HL-60/S4 (cell line): ENCODE results near the gene SUV39H2.
"Not testable (repeated sequence)": the region's sequence is repeated elsewhere in the genome, so short reads cannot be mapped to it uniquely, and the experiment has no call there.

Experiments used
- in situ Hi-C: fragments of 300-500 bp; cut with MboI; formaldehyde crosslinking; loops from 2 replicates; pipeline ENCODE4 v1.14.3; 2022; ENCODE audit warnings: low sequenced_read_pairs

The SUV39H2 gene

GRCh38 chr10:14875941-14876340 is 2.7 kb upstream of the SUV39H2 start:
- in situ Hi-C loops, result no loop called here

GRCh38 chr10:14876764-14877163 is 1.9 kb upstream of the SUV39H2 start:
- in situ Hi-C loops, result no loop called here

- in situ Hi-C loops, result no loop called here
These were observed 660 bp downstream of the SUV39H2 start for GRCh38 chr10:14879124-14879927.

GRCh38 chr10:14879928-14880193 is 1.2 kb downstream of the SUV39H2 start:
- in situ Hi-C loops, result no loop called here

GRCh38 chr10:14880229-14880628 is 1.6 kb downstream of the SUV39H2 start:
- in situ Hi-C loops, result no loop called here

- in situ Hi-C loops, result no loop called here
These were observed 5.4 kb downstream of the SUV39H2 start for GRCh38 chr10:14884082-14884481.

GRCh38 chr10:14889318-14889717 is 10.7 kb downstream of the SUV39H2 start:
- in situ Hi-C loops, result no loop called here

- in situ Hi-C loops, result no loop called here
These were observed 12.5 kb downstream of the SUV39H2 start for GRCh38 chr10:14891151-14891550.

GRCh38 chr10:14904316-14904732 is 25.7 kb downstream of the SUV39H2 start:
- in situ Hi-C loops, result no loop called here

- in situ Hi-C loops, result no loop called here
These were observed 26.2 kb downstream of the SUV39H2 start for GRCh38 chr10:14904864-14905263.

GRCh38 chr10:14905890-14906289 is 27.2 kb downstream of the SUV39H2 start:
- in situ Hi-C loops, result no loop called here

GRCh38 chr10:14906765-14907164 is 28.1 kb downstream of the SUV39H2 start:
- in situ Hi-C loops, result no loop called here

- in situ Hi-C loops, result not testable (repeated sequence)
These were observed 28.9 kb downstream of the SUV39H2 start for GRCh38 chr10:14907591-14907990.

GRCh38 chr10:14909101-14909500 is 30.4 kb downstream of the SUV39H2 start:
- in situ Hi-C loops, result no loop called here

- in situ Hi-C loops, result no loop called here
These were observed 32.3 kb downstream of the SUV39H2 start for GRCh38 chr10:14910953-14911352.

- in situ Hi-C loops, result no loop called here
These were observed 33.1 kb downstream of the SUV39H2 start for GRCh38 chr10:14911801-14912200.

GRCh38 chr10:14916600-14916999 is 37.9 kb downstream of the SUV39H2 start:
- in situ Hi-C loops, result no loop called here

- in situ Hi-C loops, result no loop called here
These were observed 39.2 kb downstream of the SUV39H2 start for GRCh38 chr10:14917827-14918226.

GRCh38 chr10:14918964-14919363 is 40.3 kb downstream of the SUV39H2 start:
- in situ Hi-C loops, result no loop called here

GRCh38 chr10:14924013-14924412 is 45.3 kb downstream of the SUV39H2 start:
- in situ Hi-C loops, result no loop called here

GRCh38 chr10:14925268-14925667 is 46.6 kb downstream of the SUV39H2 start:
- in situ Hi-C loops, result no loop called here

GRCh38 chr10:14926061-14926470 is 47.4 kb downstream of the SUV39H2 start:
- in situ Hi-C loops, result no loop called here
